SK-N-SH (cell line): ENCODE data around the gene RBM33. TPM values are rescaled to one million over a fixed set of nuclear protein-coding genes. Genes with fewer than 3 reads are reported as not detected.

Experiments used
- CTCF ChIA-PET: fragments of 300-600, 350-600 bp; formaldehyde crosslinking; extraction: SDS; loops from one replicate; lab custom pipeline; 2021; lab: Yijun Ruan, JAX
- POLR2A ChIA-PET: fragments of 350-600 bp; sonication (Branson Sonifier 250); formaldehyde crosslinking; extraction: SDS; loops from one replicate; lab custom pipeline; 2020; ENCODE audit warnings: antibody characterized with exemption, inconsistent platforms; lab: Yijun Ruan, JAX
- DNase-seq: peaks from one replicate; pipeline ENCODE4 v3.0.0; 2012
- H2AFZ ChIP-seq: fragments of 200-600 bp; sonication (generic); 2 replicates; pipeline ENCODE4 v1.8.1; 2016; ENCODE audit warnings: antibody characterized with exemption, mild to moderate bottlenecking, low read depth
- H3F3A ChIP-seq: fragments of 200-600 bp; sonication (generic); replicated peaks from 2 replicates; pipeline ENCODE3; 2016; ENCODE audit warnings: antibody characterized with exemption, mild to moderate bottlenecking; ENCODE audit not compliant: insufficient read depth
- H3K27ac ChIP-seq, 2 experiments: fragments of 200-500 bp in 1 of 2; fragments of 200-600 bp in 1 of 2; sonication (Bioruptor generic) in 1 of 2; sonication (generic), shearing (Covaris generic) in 1 of 2; 2 replicates each; pipeline versions ENCODE4 v1.5.1 to v1.6.1; 2014 to 2016; ENCODE audit warnings: low read depth in 2 of 2, inconsistent platforms in 1 of 2, low read length in 1 of 2, mild to moderate bottlenecking in 1 of 2, mixed read lengths in 1 of 2
- H3K27me3 ChIP-seq: fragments of 200-600 bp; sonication (generic), shearing (Covaris generic); 2 replicates; pipeline ENCODE4 v1.6.1; 2016; ENCODE audit warnings: mixed run types; ENCODE audit not compliant: insufficient read depth
- H3K36me3 ChIP-seq, 2 experiments: fragments of 200-500 bp in 1 of 2; fragments of 200-600 bp in 1 of 2; sonication (Bioruptor generic) in 1 of 2; sonication (generic) in 1 of 2; replicated peaks in 1 of 2; 2 replicates each; pipeline versions ENCODE3 to v1.5.1; 2014 to 2016; ENCODE audit warnings: low read length in 1 of 2, mild to moderate bottlenecking in 1 of 2; ENCODE audit not compliant: insufficient read depth in 2 of 2, control insufficient read depth in 1 of 2
- H3K4me1 ChIP-seq, 2 experiments: fragments of 200-500 bp in 1 of 2; fragments of 200-600 bp in 1 of 2; sonication (Bioruptor generic) in 1 of 2; sonication (generic), shearing (Covaris generic) in 1 of 2; 2 replicates each; pipeline versions ENCODE4 v1.5.1 to v1.6.1; 2014 to 2016; ENCODE audit warnings: low read depth in 1 of 2, low read length in 1 of 2, mixed run types in 1 of 2; ENCODE audit not compliant: insufficient read depth in 2 of 2, control insufficient read depth in 1 of 2
- H3K4me2 ChIP-seq: fragments of 200-600 bp; sonication (generic), shearing (Covaris generic); 2 replicates; pipeline ENCODE4 v1.6.1; 2017; ENCODE audit warnings: mixed run types
- H3K4me3 ChIP-seq, 2 experiments: fragments of 200-500 bp in 1 of 2; fragments of 200-600 bp in 1 of 2; sonication (Bioruptor generic) in 1 of 2; sonication (generic), shearing (Covaris generic) in 1 of 2; 2 replicates each; pipeline versions ENCODE4 v1.5.1 to v1.8.1; 2014 to 2016; ENCODE audit warnings: low read depth in 2 of 2, inconsistent platforms in 1 of 2, low read length in 1 of 2, mild to moderate bottlenecking in 1 of 2, mixed read lengths in 1 of 2, moderate library complexity in 1 of 2
- H3K79me2 ChIP-seq: fragments of 200-600 bp; sonication (generic); 2 replicates; pipeline ENCODE4 v1.8.1; 2017; ENCODE audit warnings: mild to moderate bottlenecking; ENCODE audit not compliant: insufficient read depth
- H3K9ac ChIP-seq: fragments of 200-600 bp; sonication (generic); 2 replicates; pipeline ENCODE4 v1.6.1; 2017; ENCODE audit warnings: mixed run types
- H3K9me2 ChIP-seq: fragments of 200-600 bp; sonication (generic); 2 replicates; pipeline ENCODE4 v1.6.1; 2017; ENCODE audit warnings: mixed run types
- H3K9me3 ChIP-seq: fragments of 200-600 bp; sonication (generic); 2 replicates; pipeline ENCODE4 v1.6.1; 2017; ENCODE audit warnings: mixed run types, mild to moderate bottlenecking, moderate library complexity
- H4K20me1 ChIP-seq: fragments of 200-600 bp; sonication (generic); 2 replicates; pipeline ENCODE4 v1.6.1; 2017; ENCODE audit warnings: mild to moderate bottlenecking, mixed run types; ENCODE audit not compliant: insufficient read depth
- CHD2 ChIP-seq: fragments of 150-350 bp; IDR thresholded peaks from 2 replicates; pipeline ENCODE4 v1.6.1; 2018; ENCODE audit warnings: low read length; ENCODE audit not compliant: partially characterized antibody
- ELF1 ChIP-seq: IDR thresholded peaks from 2 replicates; pipeline ENCODE4 v1.4.0; 2012
- EZH2phosphoT487 ChIP-seq: fragments of 200-600 bp; sonication (generic); IDR thresholded peaks from 2 replicates; pipeline ENCODE4 v1.6.1; 2017; ENCODE audit warnings: low read depth, mixed run types, mild to moderate bottlenecking, antibody characterized with exemption, moderate library complexity, borderline replicate concordance
- FOXJ3 ChIP-seq: sonication (generic); formaldehyde crosslinking; IDR thresholded peaks from 2 replicates; pipeline ENCODE4 v1.5.1; 2020; ENCODE audit warnings: mild to moderate bottlenecking, missing genetic modification reagents
- FOXM1 ChIP-seq: IDR thresholded peaks from 2 replicates; pipeline ENCODE4 v1.4.0; 2012; ENCODE audit warnings: low read depth, mild to moderate bottlenecking
- GABPA ChIP-seq: IDR thresholded peaks from 2 replicates; pipeline ENCODE4 v1.4.0; 2012; ENCODE audit warnings: low read depth, mild to moderate bottlenecking
- GATA2 ChIP-seq: sonication (generic); formaldehyde crosslinking; IDR thresholded peaks from 2 replicates; pipeline ENCODE4 v1.5.0; 2020; ENCODE audit warnings: mild to moderate bottlenecking, missing genetic modification reagents
- JUND ChIP-seq: IDR thresholded peaks from 2 replicates; pipeline ENCODE4 v1.4.0; 2012
- NFIC ChIP-seq: IDR thresholded peaks from 2 replicates; pipeline ENCODE4 v1.4.0; 2012; ENCODE audit warnings: borderline replicate concordance
- POLR2AphosphoS5 ChIP-seq: IDR thresholded peaks from 2 replicates; pipeline ENCODE4 v1.6.1; 2012; ENCODE audit warnings: low read depth, low read length
- RCOR1 ChIP-seq: fragments of 150-350 bp; IDR thresholded peaks from 2 replicates; pipeline ENCODE4 v1.6.1; 2017; ENCODE audit warnings: antibody characterized with exemption, low read length
- REST ChIP-seq: IDR thresholded peaks from 2 replicates; pipeline ENCODE4 v1.6.1; 2012; ENCODE audit warnings: mild to moderate bottlenecking, low read depth, low read length, moderate library complexity
- RFX5 ChIP-seq: IDR thresholded peaks from 2 replicates; pipeline ENCODE4 v1.6.1; 2012; ENCODE audit warnings: mild to moderate bottlenecking, improper control_type of control experiment, low read length
- SMC3 ChIP-seq: IDR thresholded peaks from 2 replicates; pipeline ENCODE4 v1.6.1; 2012; ENCODE audit warnings: low read depth, low read length, improper control_type of control experiment
- TAF1 ChIP-seq: IDR thresholded peaks from 2 replicates; pipeline ENCODE4 v1.6.1; 2012; ENCODE audit warnings: low read depth, mild to moderate bottlenecking, low read length, moderate library complexity, borderline replicate concordance
- USF1 ChIP-seq: IDR thresholded peaks from 2 replicates; pipeline ENCODE4 v1.4.0; 2012; ENCODE audit warnings: low read depth, borderline replicate concordance
- USF2 ChIP-seq: fragments of 150-350 bp; IDR thresholded peaks from 2 replicates; pipeline ENCODE4 v1.6.1; 2017; ENCODE audit warnings: antibody characterized with exemption, low read length, low read depth, borderline replicate concordance
- YY1 ChIP-seq: IDR thresholded peaks from 2 replicates; pipeline ENCODE4 v1.4.0; 2012; ENCODE audit warnings: low read depth, mild to moderate bottlenecking
- WGBS: methylation state at CpG from one replicate; pipeline ENCODE4 v1.1.6; 2017; ENCODE audit warnings: low lambda C conversion rate; 5-methylcytosine and 5-hydroxymethylcytosine counted together
- polyA plus RNA-seq, 3 experiments: library from polyadenylated mRNA; depleted of rRNA; stranded (reverse); fragments of >200 nt; gene quantifications; 2 replicates each; pipeline ENCODE4 v1.2.3, GENCODE V29; 2012

The RBM33 gene
- polyA plus RNA-seq, 1 of the 3 experiments (the other 2 are of a cell fraction) = 13.8 TPM

- DNase-seq = no peak
- TF ChIP-seq POLR2AphosphoS5 = no peak
- TF ChIP-seq USF1 = no peak
- no peak for TF ChIP-seq USF2
- no peak for TF ChIP-seq FOXM1
- TF ChIP-seq RCOR1 = no peak
- no peak for TF ChIP-seq RFX5
- TF ChIP-seq YY1 = no peak
- no peak for TF ChIP-seq JUND
- no peak for TF ChIP-seq CHD2
- no peak for TF ChIP-seq FOXJ3 (CRISPR knock-in tag)
- TF ChIP-seq SMC3 = no peak
- no peak for TF ChIP-seq NFIC
- POLR2A ChIA-PET = no interaction called here
- Histone ChIP-seq H3K9me2 (no peaks in the 10 kb centered on the region), H3K9me3 (no peaks in the 10 kb centered on the region), H3K79me2 (no peaks in the 10 kb centered on the region), H4K20me1 (no peaks in the 10 kb centered on the region), H2AFZ (no peak overlapping the region), H3K4me3 (no peak overlapping the region), H3K36me3 (no peaks in the 10 kb centered on the region), H3K27ac (no peak overlapping the region), H3K27me3 (peaks cover 45% of the 10 kb centered on the region), H3K4me1 (no peaks in the 10 kb centered on the region), H3K4me2 (no peak overlapping the region), H3K9ac (no peak overlapping the region), H3F3A (no peaks in the 10 kb centered on the region)
- CTCF ChIA-PET = interaction anchor here (4.4 kb wide), 1 partner anchor 22 kb away, joined by 23 read pairs; no protein-coding TSS in a partner anchor
- 59% methylated on average over 10 of the region's 10 CpGs for WGBS
These were observed 23.0 kb upstream of the RBM33 start for GRCh38 chr7:155621418-155621980.

DNA sequence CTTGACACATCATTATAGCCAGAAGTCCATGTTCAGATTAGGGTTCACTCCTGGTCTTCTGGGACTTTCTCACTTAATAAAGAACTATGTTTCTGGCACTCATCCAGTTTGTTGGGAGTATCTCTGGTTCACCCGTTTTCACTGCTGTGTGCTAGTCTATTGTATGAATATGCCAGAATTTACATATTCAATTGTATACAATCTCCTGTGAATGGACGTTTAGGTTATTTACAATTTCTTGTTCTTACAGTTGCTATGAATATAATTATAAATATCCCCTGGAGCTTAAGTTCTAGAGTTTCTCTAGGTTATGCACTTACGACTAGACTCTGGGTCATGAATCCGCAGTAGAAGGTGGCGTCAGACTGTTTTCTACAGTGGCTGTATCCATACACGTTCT is 20.0 kb upstream of the RBM33 start:
- H3K36me3 ChIP-seq = no peaks in the 10 kb centered on the region
- H3K79me2 ChIP-seq = no peaks in the 10 kb centered on the region
- H3K4me2 ChIP-seq = no peak overlapping the region
- H3K4me3 ChIP-seq = no peak overlapping the region
- TF ChIP-seq EZH2phosphoT487 (no peak), JUND (no peak), GABPA (no peak), GATA2 (CRISPR knock-in tag) (no peak), USF1 (no peak), RCOR1 (no peak), RFX5 (no peak), FOXJ3 (CRISPR knock-in tag) (no peak), ELF1 (no peak), CHD2 (no peak), TAF1 (no peak), YY1 (no peak), REST (no peak)
- TF ChIP-seq, all 33 proteins: peak for 0
- H3K4me1 ChIP-seq = no peaks in the 10 kb centered on the region
- H3K9me3 ChIP-seq = no peaks in the 10 kb centered on the region
- ChIA-PET CTCF (interaction anchor here (4.4 kb wide), 1 partner anchor 25 kb away, joined by 23 read pairs; no protein-coding TSS in a partner anchor), POLR2A (no interaction called here)
- no peaks in the 10 kb centered on the region for H3K9me2 ChIP-seq
- H4K20me1 ChIP-seq = no peaks in the 10 kb centered on the region
- WGBS = 37% methylated on average over 6 of the region's 6 CpGs
- peaks cover 35% of the 10 kb centered on the region; the same call in 1 of the 2 replicates for H3K27me3 ChIP-seq
- no peak overlapping the region for H3K27ac ChIP-seq
- H3K9ac ChIP-seq = no peak overlapping the region
- no peaks in the 10 kb centered on the region for H3F3A ChIP-seq
- DNase-seq = no peak
- no peak overlapping the region for H2AFZ ChIP-seq
